ENCODE results near the gene MBNL1.
"Not testable (repeated sequence)": the region's sequence is repeated elsewhere in the genome, so short reads cannot be mapped to it uniquely, and the experiment has no call there.

Gene MBNL1

DNA sequence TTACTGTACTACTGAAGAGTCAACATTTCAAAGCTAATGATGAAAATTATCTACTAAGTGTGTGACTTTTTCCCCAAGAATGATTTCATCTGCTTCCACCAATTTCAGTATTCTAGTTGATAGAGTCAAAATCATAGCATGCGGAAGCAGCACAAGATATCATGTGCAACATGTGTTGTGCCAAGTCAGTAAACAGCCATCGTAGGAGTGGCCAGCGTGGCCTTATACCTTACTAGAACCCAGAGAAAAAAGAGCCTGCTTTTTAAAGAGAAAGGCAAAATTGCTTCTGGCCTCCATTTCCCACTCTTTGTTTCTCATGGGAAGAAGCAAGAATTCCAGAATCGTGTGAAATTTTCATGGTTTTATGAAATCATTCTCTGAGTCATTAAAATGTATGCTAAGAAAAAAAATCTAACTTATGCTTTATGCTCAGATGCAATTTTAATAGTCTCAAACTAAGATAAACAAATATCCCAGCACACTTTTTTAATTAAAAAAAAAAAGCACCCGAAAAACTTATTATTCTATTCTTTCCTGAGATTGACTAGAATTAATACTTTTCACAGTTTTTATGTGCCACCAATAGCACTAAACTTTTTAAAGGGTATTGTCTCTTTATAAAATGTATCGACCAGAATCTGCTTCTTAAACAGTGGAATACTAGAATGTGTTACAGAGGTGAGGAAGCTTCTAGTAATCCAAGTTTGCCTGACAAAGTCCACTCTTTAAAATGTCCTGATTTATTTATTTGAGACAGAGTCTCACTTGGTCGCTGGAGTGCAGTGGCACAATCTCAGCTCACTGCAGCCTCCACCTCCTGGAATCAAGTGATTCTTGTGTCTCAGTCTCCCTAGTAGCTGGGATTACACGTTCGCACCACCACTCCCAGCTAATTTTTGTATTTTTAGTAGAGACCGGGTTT, 87.3 kb downstream of the MBNL1 start:
- DNase-seq, result no peak

DNA sequence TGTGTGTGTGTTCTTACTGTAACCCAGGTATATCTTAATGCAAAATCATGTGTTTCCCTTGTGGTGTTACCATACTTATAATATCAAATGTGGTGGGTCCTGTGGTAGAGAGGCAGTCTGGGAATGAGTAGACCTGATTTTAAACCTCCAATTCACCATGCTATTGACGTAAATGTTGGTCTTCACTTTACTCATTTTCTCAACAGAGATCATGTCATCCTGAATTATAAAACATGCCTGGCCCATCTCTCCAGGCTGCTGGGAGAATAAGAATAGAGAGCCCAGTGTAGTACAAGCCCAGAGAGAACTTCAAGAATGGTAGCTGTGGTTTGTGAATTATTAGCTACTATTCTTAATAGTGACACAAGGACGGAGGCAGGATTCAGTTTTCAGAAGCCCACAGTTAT, 88.1 kb downstream of the MBNL1 start:
- DNase-seq, result no peak

DNA sequence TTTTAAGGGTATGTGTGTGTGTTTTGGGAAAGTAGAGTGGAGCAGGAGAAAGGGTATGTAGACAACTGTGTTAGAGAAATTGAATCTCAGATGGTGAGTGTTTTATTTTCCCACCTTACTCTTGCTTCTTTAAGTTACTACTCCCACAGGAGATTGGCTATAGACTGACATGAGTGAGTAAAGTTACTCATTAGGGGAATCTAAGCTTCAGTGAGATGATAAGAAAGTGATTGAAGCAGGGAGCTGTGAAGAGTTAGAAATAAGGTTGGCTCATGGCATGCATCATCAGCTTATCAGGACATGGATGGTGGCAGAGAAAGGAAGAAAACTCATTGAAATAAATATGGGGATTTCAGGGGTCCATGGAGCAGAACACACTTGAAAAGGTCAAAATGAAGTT, 88.9 kb downstream of the MBNL1 start:
- no peak for DNase-seq

DNA sequence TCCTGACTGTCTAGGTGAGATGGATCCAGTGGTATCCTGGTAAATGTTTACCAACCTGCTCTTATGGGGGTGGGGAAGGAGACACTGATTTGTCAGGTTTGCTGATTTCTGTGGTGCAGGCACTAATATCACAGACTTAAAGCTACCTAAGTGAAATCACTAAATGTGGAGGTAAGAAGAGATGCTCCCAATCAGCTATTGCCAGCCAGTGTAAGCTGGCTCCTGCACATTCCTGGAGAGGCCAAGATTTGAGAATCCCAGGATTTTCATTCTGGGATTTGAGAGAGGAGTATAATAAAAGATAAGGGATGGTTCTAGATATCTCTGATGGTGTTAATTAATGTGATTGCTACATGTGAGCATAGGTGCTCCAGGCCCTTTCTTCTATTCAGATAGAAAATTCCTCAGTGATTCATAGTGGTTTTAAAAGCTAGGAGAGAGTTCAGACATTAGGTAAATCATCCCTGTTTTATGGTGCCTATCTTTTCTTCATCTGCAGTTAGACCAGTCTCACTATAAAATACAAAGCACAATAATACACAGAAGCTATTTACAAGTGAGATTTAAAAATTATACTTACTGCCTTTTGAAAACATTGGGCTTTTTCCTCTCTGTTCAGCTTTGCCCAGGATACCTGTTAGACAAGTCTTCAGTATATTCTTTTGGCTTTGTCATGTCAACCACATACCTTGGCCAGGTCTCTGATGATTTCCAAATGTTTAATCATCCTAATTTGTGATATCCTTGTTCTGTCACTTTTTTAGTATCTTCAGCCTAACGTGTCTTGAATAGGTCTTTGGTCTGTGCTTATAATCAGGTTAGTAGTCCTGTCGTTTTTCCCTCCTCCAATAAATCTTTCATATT, 90.9 kb downstream of the MBNL1 start:
- no peak for DNase-seq

DNA sequence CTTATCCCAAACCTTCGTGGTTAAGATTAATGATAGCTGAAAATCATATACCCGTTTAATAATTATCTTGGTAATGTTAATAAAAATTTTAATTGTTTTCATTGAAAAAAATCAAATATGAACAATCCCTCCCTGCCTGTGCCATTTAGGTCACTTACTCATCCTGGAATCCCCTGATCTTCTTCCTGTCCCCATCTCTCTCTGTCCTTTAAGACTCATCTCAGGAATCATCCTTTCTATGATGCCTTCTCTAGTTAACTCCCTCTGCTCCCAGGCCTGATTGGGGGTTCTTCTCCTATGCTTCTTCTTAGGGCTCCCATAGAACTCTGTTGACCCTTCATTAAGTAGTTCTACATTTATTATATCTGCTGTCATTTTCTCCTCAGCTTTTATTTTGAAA, 91.6 kb downstream of the MBNL1 start:
- no peak for DNase-seq

DNA sequence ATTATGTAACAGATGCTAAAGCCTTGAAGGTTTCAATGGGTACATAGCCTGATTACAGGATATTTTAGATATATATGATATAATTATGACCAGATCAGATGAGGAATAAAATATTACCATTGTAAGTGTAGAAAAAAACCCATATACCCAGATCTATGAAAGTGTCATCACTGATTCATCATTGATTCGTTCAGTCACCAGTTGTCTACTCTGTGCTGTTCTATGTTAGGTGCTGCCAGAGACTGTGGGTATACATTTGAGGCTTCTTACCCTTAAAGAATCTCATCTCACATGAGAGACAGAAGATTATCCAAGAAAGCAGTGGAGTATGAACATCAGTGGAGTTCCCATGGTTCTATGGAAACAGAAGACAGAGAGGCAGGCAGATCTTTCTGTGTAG, 92.2 kb downstream of the MBNL1 start:
- DNase-seq, result no peak

DNA sequence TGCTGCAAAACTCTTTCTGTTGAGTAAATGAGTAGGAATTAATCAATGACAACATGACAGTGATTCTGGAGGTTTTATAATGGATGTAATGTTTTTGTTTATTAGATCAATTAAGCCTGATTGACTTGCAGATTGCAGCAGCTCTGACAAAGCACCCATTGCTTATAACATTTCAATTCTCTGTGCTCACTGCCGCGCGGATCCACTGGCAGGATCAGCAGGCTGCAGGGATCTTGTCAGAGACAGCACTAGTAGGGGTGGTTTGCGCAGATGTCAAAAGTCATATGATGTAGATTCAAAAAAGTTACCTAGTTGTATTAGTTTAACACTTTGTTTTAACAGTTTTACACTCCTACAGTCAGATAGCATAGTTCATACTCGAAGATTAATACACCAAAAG, 93.4 kb downstream of the MBNL1 start:
- no peak for DNase-seq

DNA sequence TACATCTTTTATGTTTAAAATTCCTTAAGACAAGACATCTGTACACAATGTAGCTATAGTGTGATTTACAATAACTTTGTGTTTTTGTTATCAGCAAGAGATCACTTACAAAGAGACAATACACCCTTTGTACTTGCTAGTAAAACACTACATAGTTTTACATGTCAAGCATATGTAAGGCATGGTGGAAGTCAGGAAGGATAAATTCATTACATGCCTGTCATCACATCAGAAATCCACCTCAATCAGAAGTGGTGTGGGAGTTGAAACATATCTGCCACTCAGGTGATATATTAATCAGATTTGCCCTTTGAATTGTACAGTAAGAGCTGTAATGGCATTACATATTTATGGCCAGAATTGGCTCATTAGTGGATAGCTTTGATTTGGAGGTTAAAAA, 95.5 kb downstream of the MBNL1 start:
- DNase-seq, result no peak

DNA sequence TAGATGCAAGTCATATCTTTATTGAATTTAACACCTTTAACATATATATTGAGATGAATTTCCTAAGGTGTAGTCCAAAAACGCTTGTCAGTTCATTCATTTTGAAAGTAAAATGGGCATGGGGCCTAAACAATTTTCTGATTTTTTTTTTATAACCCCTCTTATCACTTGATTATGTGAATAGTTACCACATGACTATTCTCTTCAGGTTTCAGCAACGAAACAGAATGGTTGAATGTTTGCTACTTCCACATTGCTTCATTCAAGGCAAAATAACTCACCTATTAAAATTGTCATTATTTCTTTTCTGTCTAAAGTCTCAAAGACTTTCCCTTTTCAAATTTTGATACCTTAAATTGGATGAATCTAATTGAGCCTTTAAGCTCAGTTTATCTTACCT, 96.4 kb downstream of the MBNL1 start:
- no peak for DNase-seq

DNA sequence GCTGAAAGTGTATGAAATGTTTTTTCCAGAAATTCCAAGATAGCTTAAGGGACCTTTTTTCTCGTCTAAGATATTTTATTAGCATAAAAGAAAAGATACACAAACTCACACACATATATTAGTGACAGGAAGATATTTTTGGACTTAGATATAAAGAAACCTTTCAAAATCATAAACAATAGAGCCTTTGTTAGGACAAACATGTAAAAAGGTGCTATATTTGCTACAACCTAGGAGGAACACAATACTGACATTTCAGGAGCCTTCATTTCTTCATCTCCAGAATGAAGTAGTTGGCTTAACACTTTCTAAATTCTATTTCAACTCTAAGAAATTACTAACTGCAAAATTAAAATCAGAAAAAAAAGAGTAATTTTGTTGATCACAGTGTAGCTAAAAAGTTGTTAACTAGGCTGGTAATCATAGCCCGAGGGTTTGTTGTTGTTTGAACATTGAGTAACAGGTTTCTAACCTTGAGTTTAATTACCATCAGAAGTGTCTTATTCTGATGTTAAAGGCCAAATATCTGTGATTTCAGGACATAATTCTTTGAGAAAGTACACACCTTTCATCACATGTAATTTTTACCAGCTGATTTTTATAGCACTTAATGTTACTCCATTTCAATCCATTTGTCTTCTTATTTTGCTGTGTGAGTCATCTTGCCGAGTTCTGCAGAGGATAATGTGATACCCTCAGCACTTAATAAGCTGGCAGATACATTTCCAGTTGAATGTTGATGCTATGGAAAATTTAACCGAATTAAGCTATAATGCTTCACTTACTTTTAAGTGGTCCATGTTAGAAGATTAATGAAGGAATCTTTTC, 97.3 kb downstream of the MBNL1 start:
- DNase-seq, result no peak

DNA sequence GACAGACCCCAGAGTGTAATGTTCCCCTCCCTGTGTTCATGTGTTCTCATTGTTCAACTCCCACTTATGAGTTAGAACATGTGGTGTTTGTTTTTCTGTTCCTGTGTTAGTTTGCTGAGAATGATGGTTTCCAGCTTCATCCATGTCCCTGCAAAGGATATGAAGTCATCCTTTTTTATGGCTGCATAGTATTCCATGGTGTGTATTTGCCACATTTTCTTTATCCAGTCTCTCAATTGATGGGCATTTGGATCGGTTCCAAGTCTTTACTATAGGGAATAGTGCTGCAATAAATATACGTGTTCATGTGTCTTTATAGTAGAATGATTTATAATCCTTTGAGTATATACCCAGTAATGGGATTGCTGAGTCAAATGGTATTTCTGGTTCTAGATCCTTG, 98.5 kb downstream of the MBNL1 start:
- DNase-seq, result not testable (repeated sequence)

DNA sequence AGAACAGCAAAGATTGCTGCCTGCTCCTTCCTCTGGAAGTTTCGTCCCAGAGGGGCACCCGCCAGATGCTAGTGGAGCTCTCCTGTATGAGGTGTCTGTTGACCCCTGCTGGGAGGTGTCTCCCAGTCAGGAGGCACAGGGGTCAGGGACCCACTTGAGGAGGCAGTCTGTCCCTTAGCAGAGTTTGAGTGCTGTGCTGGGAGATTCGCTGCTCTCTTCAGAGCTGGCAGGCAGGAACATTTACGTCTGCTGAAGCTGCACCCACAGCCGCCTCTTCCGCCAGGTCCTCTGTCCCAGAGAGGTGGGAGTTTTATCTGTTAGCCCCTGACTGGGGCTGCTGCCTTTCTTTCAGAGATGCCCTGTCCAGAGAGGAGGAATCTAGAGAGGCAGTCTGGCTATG, 103.9 kb downstream of the MBNL1 start:
- not testable (repeated sequence) for DNase-seq

DNA sequence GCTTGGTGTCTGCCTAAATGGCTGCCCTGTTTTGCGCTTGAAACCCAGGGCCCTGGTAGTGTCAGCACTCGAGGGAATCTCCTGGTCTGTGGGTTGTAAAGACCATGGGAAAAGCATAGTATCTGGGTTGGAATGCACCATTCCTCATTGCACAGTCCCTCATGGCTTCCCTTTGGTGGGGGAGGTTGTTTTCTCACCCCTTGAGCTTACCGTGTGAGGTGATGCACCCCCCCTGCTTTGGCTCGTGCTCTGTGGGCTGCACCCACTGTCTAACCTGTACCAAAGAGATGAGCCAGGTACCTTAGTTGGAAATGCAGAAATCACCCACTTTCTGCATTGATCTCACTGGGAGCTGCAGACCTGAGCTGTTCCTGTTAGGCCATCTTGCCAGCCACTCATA, 104.7 kb downstream of the MBNL1 start:
- DNase-seq, result no peak

DNA sequence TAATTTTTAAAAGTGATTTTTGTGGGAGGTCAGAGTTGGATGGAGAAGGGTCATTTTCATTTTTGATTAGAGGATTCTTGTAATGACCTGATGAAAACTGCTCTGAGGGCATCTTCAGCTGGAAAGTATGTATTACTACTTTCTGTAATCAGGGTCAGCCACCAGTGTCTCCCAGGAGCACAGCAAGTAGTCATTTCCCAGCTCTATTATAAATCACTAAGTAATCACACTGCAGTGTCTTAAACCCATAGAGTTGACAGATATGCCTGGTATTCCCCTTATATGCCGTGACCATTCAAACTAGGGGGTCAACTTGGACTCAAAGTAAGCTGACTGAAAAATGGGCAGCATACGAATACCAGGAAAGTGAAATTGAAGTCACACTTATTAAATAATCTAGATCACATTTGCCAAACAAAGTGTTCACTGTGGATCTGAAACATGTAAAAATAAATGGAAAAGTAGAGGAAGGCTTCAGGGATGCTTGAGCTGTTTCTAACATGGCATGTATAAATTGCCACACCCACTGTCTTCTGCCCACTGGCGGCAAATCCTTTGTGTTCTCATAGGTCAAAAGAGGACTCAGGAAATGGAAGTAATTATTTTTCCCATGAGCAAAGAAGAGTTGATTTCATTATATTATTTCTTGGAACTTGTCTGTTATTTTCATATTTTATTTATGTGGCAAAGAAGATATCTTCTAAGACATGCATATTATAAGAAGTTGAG, 105.7 kb downstream of the MBNL1 start:
- DNase-seq, result no peak

DNA sequence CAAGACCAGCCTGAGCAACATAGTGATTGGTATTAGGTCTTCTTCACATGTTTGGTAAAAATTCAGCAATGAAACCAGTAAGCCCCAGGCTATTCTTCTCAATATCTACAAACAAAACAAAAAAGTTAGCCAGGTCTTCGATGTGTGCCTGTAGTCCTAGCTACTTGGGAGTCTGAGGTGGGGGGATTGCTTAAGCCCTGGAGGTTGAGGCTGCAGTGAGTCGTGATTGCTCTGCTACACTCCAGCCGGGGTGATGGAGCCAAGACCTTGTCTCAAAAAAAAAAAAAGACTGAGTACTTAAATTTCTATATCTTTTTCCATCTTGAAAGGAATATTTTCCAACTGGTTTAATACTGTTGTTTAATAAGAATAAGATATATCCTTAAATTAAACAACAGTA, 106.8 kb downstream of the MBNL1 start:
- DNase-seq, result no peak

DNA sequence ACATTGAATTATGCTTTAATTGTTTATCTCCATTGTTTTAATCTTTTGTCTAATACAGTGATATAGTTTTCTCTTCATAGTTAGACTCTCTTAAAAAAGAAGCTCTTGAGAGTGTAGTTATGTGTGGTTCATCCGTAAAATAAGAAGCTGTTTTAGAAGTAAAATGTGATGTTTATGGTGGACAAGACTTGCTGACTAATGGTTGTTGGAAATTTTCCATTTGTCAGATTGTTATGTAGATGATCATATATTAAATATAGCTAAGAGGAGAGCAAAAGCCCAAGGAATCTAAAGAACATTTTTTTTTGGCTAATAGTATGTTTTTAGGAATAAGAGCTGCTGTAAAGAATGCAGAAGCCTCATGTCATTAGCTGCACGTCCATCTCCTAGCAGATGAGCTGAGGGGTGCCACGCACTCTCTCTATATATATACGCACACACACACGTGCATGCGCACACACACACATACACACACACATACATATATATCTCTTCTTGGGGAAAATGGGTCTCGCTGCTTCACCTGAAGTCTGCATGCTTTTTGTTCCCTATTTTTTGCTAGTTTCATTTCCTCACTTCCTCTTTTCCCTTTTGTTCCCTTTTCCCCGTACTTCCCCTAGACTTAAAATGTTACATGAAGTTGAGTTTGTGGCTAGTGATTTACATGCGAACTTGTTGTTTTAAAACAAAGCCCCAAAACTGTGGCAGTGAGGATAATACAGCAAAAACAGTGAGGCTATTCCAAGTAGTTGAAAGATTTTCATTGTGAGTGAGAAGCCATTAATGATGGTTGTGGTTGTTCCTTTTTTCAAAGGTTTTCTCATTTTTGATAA, 107.8 kb downstream of the MBNL1 start:
- no peak for DNase-seq

DNA sequence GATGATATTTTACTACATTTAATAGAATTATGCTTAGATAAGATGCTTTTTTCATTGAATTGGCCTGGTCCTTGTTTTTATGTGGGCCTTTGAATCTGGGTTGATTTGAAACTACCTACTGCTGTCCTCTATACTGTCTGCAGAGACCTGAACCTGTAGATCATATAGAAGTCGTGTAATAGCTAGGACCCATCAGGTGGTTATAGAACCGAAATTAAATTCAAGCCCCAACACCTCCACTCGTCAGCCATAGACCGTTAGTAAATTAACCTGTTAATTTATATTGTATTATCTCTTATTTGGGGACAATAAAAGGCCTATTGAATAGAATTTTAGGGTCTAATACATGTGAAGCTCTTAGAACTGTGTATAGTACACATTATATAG, 108.4 kb downstream of the MBNL1 start:
- no peak for DNase-seq

DNA sequence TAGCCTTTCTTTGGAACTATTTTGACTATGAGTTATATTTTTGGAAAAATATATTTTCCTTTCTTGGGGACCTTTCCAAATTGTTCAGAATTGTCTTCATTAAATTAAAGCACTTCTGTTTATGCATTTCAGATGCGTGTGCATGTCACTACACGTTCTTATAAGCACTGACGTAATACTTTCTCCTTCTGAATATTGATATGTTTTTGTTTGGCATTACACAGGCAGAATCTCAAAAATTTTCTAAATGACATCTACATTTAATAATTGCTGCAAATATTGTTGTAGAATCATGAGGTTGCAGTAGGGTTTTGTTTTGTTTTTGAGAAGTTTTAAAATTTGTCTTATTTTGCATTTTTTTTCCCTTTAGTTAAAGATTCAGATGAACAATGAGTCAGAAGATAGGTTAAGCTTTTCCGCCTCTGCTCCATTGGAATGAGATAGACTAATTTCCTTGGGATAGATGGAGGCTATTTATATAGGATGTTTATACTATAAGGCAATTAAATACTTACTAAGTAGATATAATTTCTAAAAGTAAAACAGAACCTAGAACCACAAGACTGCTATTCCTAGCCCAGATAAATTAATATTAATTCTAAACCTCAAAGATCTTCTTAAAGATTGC, 110.8 kb downstream of the MBNL1 start:
- DNase-seq, result no peak

DNA sequence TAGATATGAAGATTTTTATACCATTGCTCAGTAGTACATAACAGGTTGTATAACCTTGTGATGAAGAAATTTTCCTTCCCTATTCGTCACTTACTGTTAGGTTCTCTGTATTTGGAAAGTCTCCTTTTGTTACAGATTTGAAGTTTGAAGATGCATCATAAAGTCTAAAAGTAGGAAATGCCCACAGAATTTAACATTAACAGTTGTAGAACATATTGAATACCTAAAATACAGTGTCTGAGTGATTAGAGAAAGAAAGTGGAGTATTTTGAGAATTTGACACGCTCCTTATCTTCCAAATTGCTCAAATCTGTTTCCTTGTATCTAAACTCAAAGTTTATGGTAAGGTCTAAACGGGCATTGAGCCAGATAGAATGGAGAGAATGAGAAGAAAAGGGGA, 111.3 kb downstream of the MBNL1 start:
- no peak for DNase-seq

DNA sequence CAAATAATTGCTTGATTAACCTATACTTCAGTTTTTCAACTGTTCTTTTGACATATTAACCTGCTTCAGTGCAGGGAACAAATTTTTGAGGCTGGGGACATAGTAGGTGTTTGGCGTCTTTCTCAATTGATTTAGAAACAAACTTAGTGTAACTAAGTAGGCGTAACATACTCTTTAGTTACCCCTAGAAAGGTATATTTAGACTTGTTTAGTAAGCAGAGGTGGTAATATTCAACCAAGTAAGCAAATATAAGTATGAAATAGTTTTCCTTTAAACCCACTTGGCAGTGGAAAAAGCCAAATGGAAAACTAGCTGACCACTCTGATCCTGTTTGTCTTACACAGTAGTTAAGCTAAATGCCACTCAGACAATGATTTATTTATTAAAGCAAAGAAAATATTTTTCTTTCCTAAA, 113.2 kb downstream of the MBNL1 start:
- no peak for DNase-seq
